NCI-H2171 (cell line): Measurements from ENCODE around the gene LASP1NB.
"Not testable (repeated sequence)": the region's sequence is repeated elsewhere in the genome, so short reads cannot be mapped to it uniquely, and the experiment has no call there.

Experiments used
- DNase-seq: peaks from one replicate; lab custom pipeline; 2025; lab: John Stamatoyannopoulos, UW

The LASP1NB gene

GRCh38 chr17:38967290-38967738, 41.9 kb downstream of the LASP1NB start, which contains the start of gene FBXO47:
Gene FBXO47 (minus strand): TSS chr17:38967403. CDS start chr17:38963025, 4,378 bp downstream.
- DNase-seq: no peak

GRCh38 chr17:38969281-38969680, 43.9 kb downstream of the LASP1NB start:
- DNase-seq: no peak

DNA sequence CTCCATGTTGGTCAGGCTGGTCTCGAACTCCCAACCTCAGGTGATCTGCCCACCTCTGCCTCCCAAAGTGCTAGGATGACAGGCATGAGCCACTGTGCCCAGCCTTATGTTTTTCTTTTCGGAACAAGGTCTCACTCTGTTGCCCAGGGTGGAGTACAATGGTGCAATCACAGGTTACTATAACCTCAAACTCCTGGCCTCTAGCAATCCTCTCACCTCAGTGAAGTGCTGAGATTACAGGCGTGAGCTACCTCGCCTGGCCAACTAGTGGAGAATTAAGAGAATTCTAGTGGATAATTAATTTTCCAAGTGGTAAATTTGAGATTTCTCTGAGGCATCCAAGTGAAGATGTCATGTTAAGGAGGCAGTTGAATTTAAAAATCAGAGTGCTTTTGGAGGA, 44.7 kb downstream of the LASP1NB start:
- DNase-seq: no peak

- DNase-seq: no peak
These were observed 45.4 kb downstream of the LASP1NB start for GRCh38 chr17:38970804-38971203.

DNA sequence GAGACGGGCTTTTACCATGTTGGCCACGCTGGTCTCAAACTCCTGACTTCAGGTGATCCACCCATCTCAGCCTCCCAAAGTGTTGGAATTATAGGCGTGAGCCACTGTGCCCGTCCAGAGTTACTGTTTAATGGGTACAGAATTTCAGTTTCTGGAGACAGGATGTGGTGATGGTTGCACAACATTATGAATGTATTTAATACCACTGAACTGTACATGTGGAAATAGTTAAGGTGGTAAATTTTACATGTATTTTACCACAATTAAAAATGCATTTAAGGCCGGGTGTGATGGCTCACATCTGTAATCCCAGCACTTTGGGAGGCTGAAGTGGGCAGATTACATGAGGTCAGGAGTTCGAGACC, 50.8 kb downstream of the LASP1NB start:
- not testable (repeated sequence) for DNase-seq

DNA sequence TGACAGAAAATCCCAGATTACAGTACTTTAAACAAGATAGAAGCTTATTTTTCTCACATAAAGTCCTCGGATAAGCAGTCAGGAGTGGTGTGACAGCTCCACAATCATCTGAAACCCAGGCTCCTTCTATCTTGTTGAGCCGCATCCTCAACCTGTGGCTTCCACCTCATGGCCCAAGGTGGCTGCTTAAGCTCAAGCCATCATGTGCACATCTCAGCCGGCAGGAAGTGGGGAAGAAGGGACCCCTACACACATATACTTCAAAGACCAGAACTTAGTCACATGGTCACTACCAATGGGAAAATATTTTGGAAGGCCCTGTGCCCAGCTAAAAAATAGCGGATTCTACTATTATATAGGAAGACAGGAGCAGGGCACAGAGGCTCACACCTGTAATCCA, 52.8 kb downstream of the LASP1NB start:
- no peak for DNase-seq
